HepG2 (cell line): ENCODE results near the gene P2RX3. TPM values are rescaled to one million over a fixed set of nuclear protein-coding genes. Genes with fewer than 3 reads are reported as not detected.

Experiments used
- ATAC-seq: fragments of 200-7000 bp; cut with Tn5 transposase; 3 replicates; pipeline ENCODE4 v1.9.1; 2020; ENCODE audit warnings: mild to moderate bottlenecking, moderate library complexity
- BruUV-seq: library from RNA; stranded (reverse); fragments of 400-500 nt; replicated peaks from 2 replicates; lab custom pipeline; 2021; lab: Mats Ljungman, UMichigan
- CTCF ChIA-PET: fragments of 300-600 bp; formaldehyde crosslinking; extraction: SDS; loops from one replicate; lab custom pipeline; 2021; ENCODE audit warnings: low total read pairs, inconsistent platforms, low intra/inter-chr PET ratio; lab: Yijun Ruan, JAX
- POLR2A ChIA-PET: fragments of 350-600 bp; sonication (Branson Sonifier 250); formaldehyde crosslinking; loops from one replicate; lab custom pipeline; 2020; ENCODE audit warnings: antibody characterized with exemption, inconsistent platforms; lab: Yijun Ruan, JAX
- DNase-seq: peaks from one replicate; pipeline ENCODE4 v3.0.0-alpha.2; 2015; ENCODE audit warnings: low spot score
- FAIRE-seq: peaks from 3 replicates; lab custom pipeline; 2011; peaks lifted over from hg19 to GRCh38; lab: Jason Lieb, UNC
- H2AFZ ChIP-seq: one replicate; pipeline ENCODE4 v1.6.1; 2011; ENCODE audit warnings: low read length, inconsistent platforms
- H3K27ac ChIP-seq: fragments of 300-600 bp; 3 replicates; pipeline ENCODE4 v1.8.0; 2011; ENCODE audit warnings: mixed run types, mild to moderate bottlenecking, mixed read lengths, low read length, inconsistent platforms; ENCODE audit not compliant: insufficient read depth; ENCODE audit errors: extremely low read length
- H3K27me3 ChIP-seq, 2 experiments: fragments of 200-600 bp in 1 of 2; 2 replicates in 1 of 2; 3 replicates in 1 of 2; pipeline versions ENCODE4 v1.6.0 to v1.8.0; 2011; ENCODE audit warnings: low read length in 2 of 2, mild to moderate bottlenecking in 2 of 2, moderate library complexity in 2 of 2, inconsistent platforms in 1 of 2; ENCODE audit not compliant: insufficient read depth in 2 of 2, control insufficient read depth in 1 of 2
- H3K36me3 ChIP-seq, 2 experiments: fragments of 200-600 bp in 1 of 2; replicated peaks in 1 of 2; 2 replicates in 1 of 2; 3 replicates in 1 of 2; pipeline versions ENCODE4 v1.5.1 to v1.8.0; 2011; ENCODE audit warnings: low read length in 2 of 2, inconsistent platforms in 1 of 2; ENCODE audit not compliant: insufficient read depth in 2 of 2, control insufficient read depth in 1 of 2
- H3K4me1 ChIP-seq: 2 replicates; pipeline ENCODE4 v1.5.1; 2012; ENCODE audit warnings: low read length, inconsistent platforms; ENCODE audit not compliant: insufficient read depth
- H3K4me2 ChIP-seq: 2 replicates; pipeline ENCODE4 v1.6.0; 2011; ENCODE audit warnings: low read depth, low read length, inconsistent platforms
- H3K4me3 ChIP-seq, 3 experiments: fragments of 200-600 bp in 1 of 3; sonication (generic), shearing (Covaris generic) in 1 of 3; replicated peaks in 1 of 3; 2 replicates each; pipeline ENCODE4 v1.5.1; 2011 to 2016; ENCODE audit warnings: low read length in 3 of 3, inconsistent platforms in 2 of 3, low read depth in 2 of 3, mild to moderate bottlenecking in 2 of 3, control low read depth in 1 of 3, mixed read lengths in 1 of 3; ENCODE audit not compliant: insufficient read depth in 1 of 3
- H3K79me2 ChIP-seq: one replicate; pipeline ENCODE4 v1.6.1; 2011; ENCODE audit warnings: low read length, inconsistent platforms; ENCODE audit not compliant: insufficient read depth
- H3K9ac ChIP-seq: 2 replicates; pipeline ENCODE4 v1.6.0; 2011; ENCODE audit warnings: mild to moderate bottlenecking, low read depth, low read length, inconsistent platforms; ENCODE audit not compliant: insufficient read depth
- H3K9me3 ChIP-seq: 2 replicates; pipeline ENCODE4 v1.5.1; 2012; ENCODE audit warnings: mild to moderate bottlenecking, low read length
- H4K20me1 ChIP-seq: 2 replicates; pipeline ENCODE4 v1.6.0; 2011; ENCODE audit warnings: inconsistent platforms, mild to moderate bottlenecking, low read length, moderate library complexity; ENCODE audit not compliant: insufficient read depth
- ASH2L ChIP-seq: fragments of 300-600, 200-600 bp; sonication (generic); IDR thresholded peaks from 2 replicates; pipeline ENCODE4 v1.7.0; 2017; ENCODE audit warnings: low read depth, mild to moderate bottlenecking, moderate library complexity, mixed read lengths, low read length; ENCODE audit not compliant: insufficient read length
- ATAD3A ChIP-seq: sonication (generic); formaldehyde crosslinking; IDR thresholded peaks from 2 replicates; pipeline ENCODE4 v1.4.0; 2020; ENCODE audit warnings: missing genetic modification reagents
- ATF7-NPFF ChIP-seq: sonication (generic); formaldehyde crosslinking; IDR thresholded peaks from 2 replicates; pipeline ENCODE4 v1.8.1; 2023; ENCODE audit warnings: mild to moderate bottlenecking, low read depth, missing genetic modification reagents, moderate library complexity
- CEBPB ChIP-seq: IDR thresholded peaks from 2 replicates; pipeline ENCODE4 v1.6.1; 2011; ENCODE audit warnings: low read depth, low read length, improper control_type of control experiment, borderline replicate concordance
- ELF1 ChIP-seq: sonication (generic); formaldehyde crosslinking; IDR thresholded peaks from 2 replicates; pipeline ENCODE4 v1.4.0; 2020; ENCODE audit warnings: missing genetic modification reagents
- JUND ChIP-seq: sonication (generic); formaldehyde crosslinking; IDR thresholded peaks from 2 replicates; pipeline ENCODE4 v1.8.0; 2022; ENCODE audit warnings: mild to moderate bottlenecking, missing genetic modification reagents
- KAT7 ChIP-seq: IDR thresholded peaks from 2 replicates; pipeline ENCODE4 v1.6.1; 2018; ENCODE audit warnings: borderline replicate concordance, missing compliant biosample characterization
- MXD1 ChIP-seq: sonication (generic); formaldehyde crosslinking; IDR thresholded peaks from 2 replicates; pipeline ENCODE4 v1.4.0; 2020; ENCODE audit warnings: mild to moderate bottlenecking, missing genetic modification reagents
- NKX3-1 ChIP-seq: sonication (generic); formaldehyde crosslinking; IDR thresholded peaks from 2 replicates; pipeline ENCODE4 v1.5.0; 2020; ENCODE audit warnings: missing genetic modification reagents
- PHF8 ChIP-seq: sonication (generic); formaldehyde crosslinking; IDR thresholded peaks from 2 replicates; pipeline ENCODE4 v1.5.0; 2020; ENCODE audit warnings: missing genetic modification reagents
- RBM39 ChIP-seq: fragments of 200-400 bp; formaldehyde crosslinking; IDR thresholded peaks from one replicate; pipeline ENCODE4 v1.6.1; 2018; ENCODE audit warnings: antibody characterized with exemption, mild to moderate bottlenecking, low read depth, low read length; ENCODE audit not compliant: poor library complexity, severe bottlenecking
- SIN3A ChIP-seq: IDR thresholded peaks from 2 replicates; pipeline ENCODE4 v1.6.1; 2011; ENCODE audit warnings: low read depth, mild to moderate bottlenecking, control low read depth, low read length, borderline replicate concordance
- SYNCRIP ChIP-seq: fragments of 200-400 bp; formaldehyde crosslinking; IDR thresholded peaks from 2 replicates; pipeline ENCODE4 v1.6.1; 2018; ENCODE audit warnings: mild to moderate bottlenecking, low read depth, low read length; ENCODE audit not compliant: insufficient read depth
- ZGPAT ChIP-seq: IDR thresholded peaks from 2 replicates; pipeline ENCODE4 v1.6.1; 2016; ENCODE audit warnings: mild to moderate bottlenecking
- ZNF124 ChIP-seq: sonication (generic); formaldehyde crosslinking; IDR thresholded peaks from 2 replicates; pipeline ENCODE4 v1.4.0; 2020; ENCODE audit warnings: missing genetic modification reagents
- ZNF205 ChIP-seq: IDR thresholded peaks from 2 replicates; pipeline ENCODE4 v1.6.1; 2018; ENCODE audit warnings: missing biosample characterization, missing genetic modification reagents
- ZNF747 ChIP-seq: sonication (generic); formaldehyde crosslinking; IDR thresholded peaks from 2 replicates; pipeline ENCODE4 v1.8.1; 2023; ENCODE audit warnings: missing genetic modification reagents, mild to moderate bottlenecking, borderline replicate concordance
- WGBS: methylation state at CpG from one replicate; pipeline ENCODE4 v1.1.6; 2017; ENCODE audit warnings: low lambda C conversion rate; 5-methylcytosine and 5-hydroxymethylcytosine counted together
- in situ Hi-C: cut with HindIII; loops from 2 replicates; pipeline ENCODE4 v1.10.0; 2017; ENCODE audit warnings: low pct_unique_long_range_greater_than_20kb; ENCODE audit not compliant: extremely low pct_ligation_motif_present
- intact Hi-C: fragments of 100-400 bp; cut with micrococcal nuclease; formaldehyde crosslinking; loops from one replicate; pipeline ENCODE4 v1.10.0; 2022; ENCODE audit not compliant: unreplicated experiment
- polyA plus RNA-seq, 8 experiments: library from polyadenylated mRNA; depleted of rRNA in 3 of 8; stranded (reverse) in 7 of 8; unstranded in 1 of 8; fragments of >200 nt; fragmentation: Illumina TruSeq in 4 of 8; extraction: Trizol in 4 of 8; gene quantifications; 2 replicates each; pipeline versions ENCODE4 v1.2.1 to v1.2.3, GENCODE V29; 2011 to 2016; ENCODE audit warnings: low read depth in 4 of 8, missing spikeins in 1 of 8, mixed read lengths in 1 of 8; ENCODE audit not compliant: insufficient read depth in 1 of 8
- total RNA-seq, 5 experiments: library from RNA; depleted of rRNA; stranded (reverse); fragments of >200 nt; fragmentation: Illumina TruSeq; extraction: Trizol; gene quantifications; 2 replicates each; pipeline ENCODE4 v1.2.3, GENCODE V29; 2016; ENCODE audit warnings: low read depth in 1 of 5
- TF ChIP-seq, protein P1 (sequence below): sonication (generic); formaldehyde crosslinking; IDR thresholded peaks from 2 replicates; pipeline ENCODE4 v1.9.0; 2022; ENCODE audit warnings: missing genetic modification reagents, mild to moderate bottlenecking, borderline replicate concordance
- TF ChIP-seq, protein P2 (sequence below): IDR thresholded peaks from 2 replicates; pipeline ENCODE4 v1.6.1; 2016; ENCODE audit warnings: missing compliant biosample characterization, missing genetic modification reagents, borderline replicate concordance
- TF ChIP-seq, protein P3 (sequence below): sonication (generic); formaldehyde crosslinking; IDR thresholded peaks from 2 replicates; pipeline ENCODE4 v1.5.1; 2020; ENCODE audit warnings: mild to moderate bottlenecking, missing genetic modification reagents, moderate library complexity

P2RX3 gene
- total and polyA plus RNA-seq, 2 of the 13 experiments (the other 11 are each of a cell fraction or from before 2014, with no cell fraction given) = 0.08 TPM; not detected in 1

DNA sequence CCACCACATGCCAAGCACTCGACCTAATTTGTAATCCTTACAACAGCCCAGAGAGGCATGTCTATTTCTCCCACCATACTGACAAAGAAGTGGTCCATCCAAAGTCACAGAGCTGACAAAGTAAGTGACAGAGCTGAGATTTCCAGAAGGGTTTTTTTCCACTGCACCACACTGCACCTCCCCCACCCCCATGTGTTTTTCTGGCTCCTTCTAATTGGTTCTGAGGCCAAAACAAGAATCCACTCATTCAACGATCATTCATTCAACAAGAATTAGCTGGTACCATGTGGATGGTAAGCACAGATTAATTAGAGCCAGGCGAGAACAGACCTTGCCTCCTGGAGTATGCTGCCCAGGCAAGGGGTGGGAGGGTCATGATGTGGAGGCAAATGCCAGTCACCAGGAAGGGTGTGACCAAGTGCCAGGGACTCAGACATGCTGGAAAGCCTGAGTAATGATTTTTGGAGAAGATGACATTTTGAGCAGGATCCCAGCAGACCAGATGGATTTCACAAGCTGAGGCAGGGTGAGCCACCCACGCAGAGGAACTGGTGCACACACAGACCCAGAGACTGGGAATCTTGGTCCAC lies 67.2 kb downstream of the P2RX3 start:
- intact Hi-C loops = no loop called here
- no peak overlapping the region for H3K9ac ChIP-seq
- POLR2A ChIA-PET = no interaction called here
- DNase-seq (no peak), FAIRE-seq (no peak), ATAC-seq (no peak)
- no peak for TF ChIP-seq SYNCRIP
- no peak for TF ChIP-seq MXD1 (CRISPR knock-in tag)
- TF ChIP-seq ATF7-NPFF (CRISPR knock-in tag) = no peak
- TF ChIP-seq, protein P1, sequence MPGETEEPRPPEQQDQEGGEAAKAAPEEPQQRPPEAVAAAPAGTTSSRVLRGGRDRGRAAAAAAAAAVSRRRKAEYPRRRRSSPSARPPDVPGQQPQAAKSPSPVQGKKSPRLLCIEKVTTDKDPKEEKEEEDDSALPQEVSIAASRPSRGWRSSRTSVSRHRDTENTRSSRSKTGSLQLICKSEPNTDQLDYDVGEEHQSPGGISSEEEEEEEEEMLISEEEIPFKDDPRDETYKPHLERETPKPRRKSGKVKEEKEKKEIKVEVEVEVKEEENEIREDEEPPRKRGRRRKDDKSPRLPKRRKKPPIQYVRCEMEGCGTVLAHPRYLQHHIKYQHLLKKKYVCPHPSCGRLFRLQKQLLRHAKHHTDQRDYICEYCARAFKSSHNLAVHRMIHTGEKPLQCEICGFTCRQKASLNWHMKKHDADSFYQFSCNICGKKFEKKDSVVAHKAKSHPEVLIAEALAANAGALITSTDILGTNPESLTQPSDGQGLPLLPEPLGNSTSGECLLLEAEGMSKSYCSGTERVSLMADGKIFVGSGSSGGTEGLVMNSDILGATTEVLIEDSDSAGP (CRISPR knock-in tag) = no peak
- no peak for TF ChIP-seq PHF8 (CRISPR knock-in tag)
- TF ChIP-seq ELF1 (CRISPR knock-in tag) = no peak
- TF ChIP-seq, protein P2, sequence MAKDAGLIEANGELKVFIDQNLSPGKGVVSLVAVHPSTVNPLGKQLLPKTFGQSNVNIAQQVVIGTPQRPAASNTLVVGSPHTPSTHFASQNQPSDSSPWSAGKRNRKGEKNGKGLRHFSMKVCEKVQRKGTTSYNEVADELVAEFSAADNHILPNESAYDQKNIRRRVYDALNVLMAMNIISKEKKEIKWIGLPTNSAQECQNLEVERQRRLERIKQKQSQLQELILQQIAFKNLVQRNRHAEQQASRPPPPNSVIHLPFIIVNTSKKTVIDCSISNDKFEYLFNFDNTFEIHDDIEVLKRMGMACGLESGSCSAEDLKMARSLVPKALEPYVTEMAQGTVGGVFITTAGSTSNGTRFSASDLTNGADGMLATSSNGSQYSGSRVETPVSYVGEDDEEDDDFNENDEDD = no peak
- no peak for TF ChIP-seq RBM39
- TF ChIP-seq ATAD3A = no peak
- TF ChIP-seq CEBPB = no peak
- TF ChIP-seq KAT7 (CRISPR knock-in tag) = no peak
- TF ChIP-seq ZNF205 (CRISPR knock-in tag) = no peak
- TF ChIP-seq ASH2L = no peak
- TF ChIP-seq ZNF124 (CRISPR knock-in tag) = no peak
- TF ChIP-seq SIN3A = no peak
- no peak for TF ChIP-seq ZGPAT
- TF ChIP-seq ZNF747 = no peak
- TF ChIP-seq, protein P3, sequence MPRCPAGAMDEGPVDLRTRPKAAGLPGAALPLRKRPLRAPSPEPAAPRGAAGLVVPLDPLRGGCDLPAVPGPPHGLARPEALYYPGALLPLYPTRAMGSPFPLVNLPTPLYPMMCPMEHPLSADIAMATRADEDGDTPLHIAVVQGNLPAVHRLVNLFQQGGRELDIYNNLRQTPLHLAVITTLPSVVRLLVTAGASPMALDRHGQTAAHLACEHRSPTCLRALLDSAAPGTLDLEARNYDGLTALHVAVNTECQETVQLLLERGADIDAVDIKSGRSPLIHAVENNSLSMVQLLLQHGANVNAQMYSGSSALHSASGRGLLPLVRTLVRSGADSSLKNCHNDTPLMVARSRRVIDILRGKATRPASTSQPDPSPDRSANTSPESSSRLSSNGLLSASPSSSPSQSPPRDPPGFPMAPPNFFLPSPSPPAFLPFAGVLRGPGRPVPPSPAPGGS (CRISPR knock-in tag) = no peak
- TF ChIP-seq JUND = no peak
- TF ChIP-seq NKX3-1 = no peak
- H3K4me3 ChIP-seq = no peak overlapping the region
- H3K9me3 ChIP-seq = no peaks in the 10 kb centered on the region
- CTCF ChIA-PET = no interaction called here
- H3K4me1 ChIP-seq = peaks cover 9% of the 10 kb centered on the region
- no peaks in the 10 kb centered on the region for H3K79me2 ChIP-seq
- no peak overlapping the region for H3K27ac ChIP-seq
- no peaks in the 10 kb centered on the region for H3K36me3 ChIP-seq
- BruUV-seq = no TSS peak
- WGBS = 35% methylated on average over 4 of the region's 4 CpGs
- H2AFZ ChIP-seq = no peak overlapping the region
- peaks cover 0 to 6% of the 10 kb centered on the region in 2 experiments; a peak in 2 of 5 replicates for H3K27me3 ChIP-seq
- no peaks in the 10 kb centered on the region for H4K20me1 ChIP-seq
- in situ Hi-C loops = no loop called here
- H3K4me2 ChIP-seq = no peak overlapping the region
